Cardiac muscle cell (in vitro differentiated cells and primary cell): Measurements from ENCODE around the gene WDFY2. TPM values are rescaled to one million over a fixed set of nuclear protein-coding genes. Genes with fewer than 3 reads are reported as not detected.

Experiments
- DNase-seq, 2 donors: peaks; one replicate each; pipeline versions ENCODE4 v3.0.0 to v3.0.0-alpha.2; 2010 to 2017; ENCODE audit warnings: low read depth in 1 of 2, low spot score in 1 of 2
- H3K27ac ChIP-seq: fragments of 200-600 bp; sonication (generic); 2 replicates; pipeline ENCODE4 v1.5.1; 2016
- H3K27me3 ChIP-seq: fragments of 200-600 bp; sonication (generic); 2 replicates; pipeline ENCODE4 v1.6.0; 2016; ENCODE audit warnings: control low read depth
- H3K36me3 ChIP-seq: fragments of 200-600 bp; sonication (generic); 2 replicates; pipeline ENCODE4 v1.5.1; 2016; ENCODE audit warnings: control low read depth
- H3K4me1 ChIP-seq: fragments of 200-600 bp; sonication (generic); 2 replicates; pipeline ENCODE4 v1.8.1; 2017; ENCODE audit warnings: low read depth, mild to moderate bottlenecking, mixed run types
- H3K4me3 ChIP-seq: fragments of 200-600 bp; sonication (generic); 2 replicates; pipeline ENCODE4 v1.5.1; 2016; ENCODE audit warnings: mild to moderate bottlenecking
- H3K9me3 ChIP-seq: fragments of 200-600 bp; sonication (generic); 2 replicates; pipeline ENCODE4 v1.5.1; 2017; ENCODE audit warnings: low read depth, mild to moderate bottlenecking, control low read depth
- polyA plus RNA-seq: library from polyadenylated mRNA; unstranded; fragments of >200 nt; fragmentation: Nextera tagmentation; extraction: Ambion mirVana; gene quantifications from 2 replicates; pipeline ENCODE4 v1.2.1, GENCODE V29; 2016
- total RNA-seq: library from RNA; depleted of rRNA; stranded (reverse); fragments of >200 nt; gene quantifications from 2 replicates; pipeline ENCODE4 v1.2.3, GENCODE V29; 2016
- TF ChIP-seq, protein P1 (sequence below): IDR thresholded peaks from 2 replicates; pipeline ENCODE4 v1.5.1; 2012; ENCODE audit warnings: low read depth, mild to moderate bottlenecking, low read length

WDFY2 gene
- total and polyA plus RNA-seq, 2 experiments from 2014 or later: 9.1 to 20.4 TPM

DNA sequence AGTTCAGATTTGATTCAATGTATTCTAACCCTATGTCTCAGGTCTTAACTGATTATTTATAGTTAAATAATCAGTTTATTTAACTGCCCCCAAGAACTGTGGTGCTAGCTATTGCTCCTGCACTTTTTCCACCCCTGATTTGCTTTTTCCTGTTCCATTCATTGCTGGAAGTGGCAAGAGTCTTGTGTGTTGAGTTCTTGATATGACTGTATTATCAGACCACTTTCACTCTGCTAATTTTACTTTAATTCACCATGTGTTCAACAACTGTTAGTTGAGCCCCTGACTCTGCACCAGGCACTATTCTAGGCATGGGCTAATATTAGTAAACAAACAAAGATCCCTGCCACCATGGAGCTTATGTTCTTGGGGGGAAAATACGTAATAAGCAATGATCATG, 39.9 kb downstream of the WDFY2 start:
- Histone ChIP-seq H3K9me3 (no peaks in the 10 kb centered on the region), H3K27ac (no peak overlapping the region), H3K36me3 (no peaks in the 10 kb centered on the region), H3K4me1 (peaks cover 8% of the 10 kb centered on the region), H3K4me3 (no peak overlapping the region), H3K27me3 (no peaks in the 10 kb centered on the region)
- TF ChIP-seq, protein P1, sequence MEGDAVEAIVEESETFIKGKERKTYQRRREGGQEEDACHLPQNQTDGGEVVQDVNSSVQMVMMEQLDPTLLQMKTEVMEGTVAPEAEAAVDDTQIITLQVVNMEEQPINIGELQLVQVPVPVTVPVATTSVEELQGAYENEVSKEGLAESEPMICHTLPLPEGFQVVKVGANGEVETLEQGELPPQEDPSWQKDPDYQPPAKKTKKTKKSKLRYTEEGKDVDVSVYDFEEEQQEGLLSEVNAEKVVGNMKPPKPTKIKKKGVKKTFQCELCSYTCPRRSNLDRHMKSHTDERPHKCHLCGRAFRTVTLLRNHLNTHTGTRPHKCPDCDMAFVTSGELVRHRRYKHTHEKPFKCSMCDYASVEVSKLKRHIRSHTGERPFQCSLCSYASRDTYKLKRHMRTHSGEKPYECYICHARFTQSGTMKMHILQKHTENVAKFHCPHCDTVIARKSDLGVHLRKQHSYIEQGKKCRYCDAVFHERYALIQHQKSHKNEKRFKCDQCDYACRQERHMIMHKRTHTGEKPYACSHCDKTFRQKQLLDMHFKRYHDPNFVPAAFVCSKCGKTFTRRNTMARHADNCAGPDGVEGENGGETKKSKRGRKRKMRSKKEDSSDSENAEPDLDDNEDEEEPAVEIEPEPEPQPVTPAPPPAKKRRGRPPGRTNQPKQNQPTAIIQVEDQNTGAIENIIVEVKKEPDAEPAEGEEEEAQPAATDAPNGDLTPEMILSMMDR: no peak
- no peak for DNase-seq

DNA sequence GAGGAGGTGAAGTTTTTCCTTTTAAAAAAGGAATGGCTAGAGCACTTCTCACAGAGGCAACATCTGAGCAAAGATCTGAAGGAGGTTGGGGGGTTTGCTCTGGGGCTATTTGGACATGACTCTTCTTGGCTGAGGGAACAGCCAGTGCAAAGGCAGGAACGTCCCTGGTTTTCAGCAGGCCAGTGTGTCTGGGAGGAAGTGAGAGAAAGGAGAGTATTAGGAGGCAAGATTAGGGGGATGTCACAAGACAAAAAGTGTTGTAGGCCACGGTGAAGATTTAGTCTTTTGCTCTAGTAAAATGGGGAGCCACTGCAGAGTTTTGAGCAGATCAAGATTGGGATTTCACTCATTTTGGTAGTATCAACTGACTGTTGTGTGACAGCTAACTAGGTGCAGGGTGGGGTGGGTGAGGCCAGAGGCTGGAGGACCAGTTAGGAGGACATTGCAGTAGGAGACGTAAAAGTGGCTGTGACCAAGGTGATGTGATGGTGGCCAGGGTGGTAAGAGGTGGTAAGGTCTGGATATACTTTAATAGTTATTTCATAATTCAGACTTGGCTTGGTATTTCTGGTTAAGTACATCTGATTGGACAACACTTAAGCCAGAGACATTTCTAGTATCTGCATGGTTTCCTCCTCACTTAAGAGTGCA, 40.6 kb downstream of the WDFY2 start:
- TF ChIP-seq, protein P1: no peak
- H3K27ac ChIP-seq: no peak overlapping the region
- no peak overlapping the region for H3K4me3 ChIP-seq
- DNase-seq: no peak
- H3K27me3 ChIP-seq: no peaks in the 10 kb centered on the region
- no peaks in the 10 kb centered on the region for H3K36me3 ChIP-seq
- peaks cover 8% of the 10 kb centered on the region for H3K4me1 ChIP-seq
- H3K9me3 ChIP-seq: no peaks in the 10 kb centered on the region

DNA sequence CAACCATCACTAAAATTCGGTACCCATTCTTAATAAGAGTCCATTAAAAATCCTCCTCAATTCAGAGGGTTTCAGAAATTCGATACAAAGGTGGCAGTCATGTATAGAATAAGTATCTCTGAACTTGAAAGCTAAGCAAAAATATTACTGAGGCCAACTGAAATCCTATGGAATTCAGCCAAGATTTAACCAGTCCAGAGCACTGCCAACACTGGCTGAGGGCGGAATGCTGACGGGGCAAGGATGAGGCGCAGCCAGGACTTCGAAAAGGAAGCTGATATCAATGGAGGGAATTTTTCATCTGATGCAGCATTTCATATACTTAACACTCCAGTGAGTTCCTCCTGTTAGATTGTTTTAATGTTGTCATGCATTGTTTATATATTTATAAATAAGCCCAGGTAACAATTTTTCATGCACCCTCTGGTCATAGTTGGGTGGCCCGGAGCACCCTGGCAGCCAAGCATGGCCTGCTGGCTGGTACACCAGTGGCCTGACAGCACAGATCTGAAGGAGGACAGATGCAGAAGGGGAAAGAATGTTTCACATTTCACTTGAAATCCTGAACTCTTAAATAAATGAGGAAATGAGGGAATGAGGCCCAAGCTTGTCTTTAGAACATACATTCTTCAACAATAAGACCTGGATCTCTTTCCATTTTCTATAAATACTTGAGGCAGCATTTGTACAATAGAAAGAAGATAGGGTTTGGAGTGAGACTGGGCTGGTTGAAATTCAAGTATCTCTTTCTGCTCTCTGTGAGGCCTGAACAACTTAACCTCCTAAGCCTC, 41.5 kb downstream of the WDFY2 start:
- H3K27ac ChIP-seq: no peak overlapping the region
- DNase-seq: peak in 1 of 2 donors; percentile 56
- H3K36me3 ChIP-seq: no peaks in the 10 kb centered on the region
- TF ChIP-seq, protein P1: no peak
- peaks cover 8% of the 10 kb centered on the region for H3K4me1 ChIP-seq
- H3K4me3 ChIP-seq: no peak overlapping the region
- no peaks in the 10 kb centered on the region for H3K9me3 ChIP-seq
- no peaks in the 10 kb centered on the region for H3K27me3 ChIP-seq

DNA sequence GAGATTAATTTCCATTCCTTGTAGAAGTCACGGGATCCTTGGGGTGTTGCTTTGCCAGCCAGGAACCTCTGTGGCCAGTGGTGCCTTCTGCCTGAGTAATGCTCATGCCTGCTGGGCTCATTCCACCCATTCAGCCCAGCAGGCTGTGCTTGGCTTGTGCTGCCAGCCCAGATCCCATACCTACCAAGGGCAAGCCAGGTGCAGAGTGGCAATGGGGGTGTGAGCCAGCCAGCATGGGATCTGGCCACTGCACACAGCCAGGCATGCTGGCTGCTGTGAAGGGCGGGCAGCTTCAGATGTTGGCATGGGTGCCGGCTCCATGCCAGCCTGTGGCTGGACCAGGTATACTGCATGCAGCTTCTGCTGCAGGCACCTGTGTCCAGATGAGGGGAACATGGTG, 42.5 kb downstream of the WDFY2 start:
- TF ChIP-seq, protein P1: no peak

DNA sequence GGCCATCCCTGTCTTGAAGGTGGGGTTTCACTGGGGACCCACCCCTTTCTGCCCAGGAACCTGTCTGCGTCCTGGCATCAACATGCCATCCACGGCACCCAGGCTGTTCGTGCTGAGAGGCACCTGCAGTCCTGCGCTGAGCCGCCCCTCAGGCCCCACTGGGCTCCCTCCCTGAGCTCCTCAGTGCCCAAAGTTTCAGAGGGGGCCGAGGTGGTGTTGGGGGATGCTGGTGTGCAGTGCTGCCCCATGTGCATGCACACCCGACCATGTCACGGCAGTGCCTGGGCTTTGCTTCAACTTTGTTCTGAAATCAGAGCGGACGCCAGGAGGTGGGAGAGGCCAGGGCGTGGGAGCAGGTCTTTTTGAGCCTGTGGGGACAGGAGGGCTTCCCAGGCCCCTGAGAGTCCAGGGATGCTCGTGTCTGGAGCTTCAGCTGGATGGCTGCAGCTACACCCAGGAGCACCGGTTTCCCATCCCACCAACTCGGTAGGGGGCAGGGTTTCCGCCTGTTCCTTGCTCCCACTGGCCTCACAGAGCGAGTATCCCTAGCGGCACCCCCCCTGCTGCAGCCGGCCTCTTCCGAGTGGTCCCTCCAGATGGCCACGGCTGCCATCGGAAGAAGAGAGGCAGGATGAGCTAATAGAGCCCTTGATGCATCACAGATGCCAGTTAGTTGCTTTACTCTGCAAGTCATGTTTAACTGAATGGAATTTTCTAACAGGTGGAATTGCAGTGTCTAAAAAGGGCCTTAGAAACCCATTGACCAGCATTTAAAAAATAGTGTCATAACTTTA, 44.0 kb downstream of the WDFY2 start:
- H3K27ac ChIP-seq: no peak overlapping the region
- H3K9me3 ChIP-seq: no peaks in the 10 kb centered on the region
- DNase-seq: no peak
- H3K4me1 ChIP-seq: peaks cover 19% of the 10 kb centered on the region
- no peak overlapping the region for H3K4me3 ChIP-seq
- TF ChIP-seq, protein P1: no peak
- H3K36me3 ChIP-seq: no peaks in the 10 kb centered on the region
- no peaks in the 10 kb centered on the region for H3K27me3 ChIP-seq

More for the DNA sequence above, 42.5 kb downstream of the WDFY2 start:
- Histone ChIP-seq H3K4me1 (peaks cover 8% of the 10 kb centered on the region), H3K36me3 (no peaks in the 10 kb centered on the region), H3K27ac (no peak overlapping the region), H3K9me3 (no peaks in the 10 kb centered on the region), H3K4me3 (no peak overlapping the region), H3K27me3 (no peaks in the 10 kb centered on the region)
- DNase-seq: no peak
